ENCODE results near the gene C22orf42. TPM values are rescaled to one million over a fixed set of nuclear protein-coding genes. Genes with fewer than 3 reads are reported as not detected.

The C22orf42 gene
- total RNA-seq, 1 donor from 2014 or later: not detected

DNA sequence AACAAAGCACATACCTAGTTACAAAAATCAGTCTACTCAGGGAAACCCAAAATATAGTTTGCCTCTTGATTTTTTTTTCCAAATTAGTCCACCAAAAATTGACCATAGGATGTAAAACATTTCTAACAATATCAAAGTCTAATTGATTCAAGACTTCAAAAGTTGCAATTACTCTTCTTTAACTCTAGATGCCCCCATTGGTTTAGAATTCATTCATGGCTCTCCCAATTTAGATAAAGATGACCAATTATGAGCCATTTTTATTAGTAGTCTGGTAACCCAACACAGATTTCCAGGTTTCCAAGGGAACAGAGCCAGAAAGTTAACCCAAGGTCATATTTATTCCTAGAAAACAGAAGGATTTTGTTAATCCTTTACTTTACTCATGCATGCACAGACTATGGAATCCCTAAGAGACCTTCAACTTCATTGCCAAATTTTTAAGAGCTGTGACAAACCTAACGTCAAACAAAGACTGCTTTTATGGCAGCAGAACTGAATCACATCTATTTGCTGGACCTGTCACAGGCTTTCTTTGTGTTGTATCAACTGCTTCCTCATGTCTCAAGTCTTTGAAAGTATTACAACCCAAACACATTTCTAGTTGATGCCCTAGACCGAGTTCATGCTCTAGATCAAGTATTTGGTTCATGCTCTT lies 55.3 kb downstream of the C22orf42 start:
- DNase-seq (no peak), ATAC-seq (ENCODE audit: poor library complexity) (no peak)
- intact Hi-C loops (cut with DNase I): loop anchor here (10.0 kb wide), 1 partner anchor 161 kb away; no protein-coding TSS in a partner anchor

GRCh38 chr22:32100711-32101110 lies 58.4 kb downstream of the C22orf42 start:
- DNase-seq (no peak), ATAC-seq (ENCODE audit: poor library complexity) (no peak)
- intact Hi-C loops (cut with DNase I): loop anchor here (10.0 kb wide), 1 partner anchor 164 kb away; no protein-coding TSS in a partner anchor

Other genes starting within 250 kb of the C22orf42 start
- 67.5 TPM for gene YWHAH, start 214.8 kb downstream of the C22orf42 start, total RNA-seq
- gene SLC5A1, start 116.0 kb downstream of the C22orf42 start, total RNA-seq: 215 TPM
- gene RFPL2, start 45.8 kb upstream of the C22orf42 start, total RNA-seq: not detected
- not detected for gene SLC5A4, start 96.0 kb upstream of the C22orf42 start, total RNA-seq
- gene RFPL3, start 198.6 kb upstream of the C22orf42 start, total RNA-seq: not detected